ENCODE measurements around the gene POLRMT. TPM values are rescaled to one million over a fixed set of nuclear protein-coding genes. Genes with fewer than 3 reads are reported as not detected.

The POLRMT gene
- total and polyA plus RNA-seq, 9 donors = 13.5 to 52.3 (median 40.6) TPM

- Histone ChIP-seq H3K36me3 (no peaks in the 10 kb centered on the region), H3K9me3 (no peaks in the 10 kb centered on the region), H3K4me1 (ENCODE audit: insufficient read depth) (no peaks in the 10 kb centered on the region), H3K27me3 (no peaks in the 10 kb centered on the region), H3K27ac (no peak overlapping the region), H3K4me3 (no peak overlapping the region)
- intact Hi-C loops (cut with DNase I) = loop anchor here in 1 of 4 donors (10.0 kb wide), 1 partner anchor 90 kb away; the partner anchor contains the start of gene CDC34
- no peak for TF ChIP-seq CTCF (IDR thresholded peaks at IDR 0.05)
- no peak for TF ChIP-seq POLR2A (IDR thresholded peaks at IDR 0.05)
- TF ChIP-seq EP300 (IDR thresholded peaks at IDR 0.05) = no peak
- DNase-seq = no peak
- 80 to 87% (median 85%) methylated on average over 5 of the region's 5 CpGs for WGBS, 3 donors
These were observed 8.1 kb downstream of the POLRMT start for GRCh38 chr19:625257-625656.

- no peaks in the 10 kb centered on the region for H3K36me3 ChIP-seq
- H3K27me3 ChIP-seq = no peaks in the 10 kb centered on the region
- no peaks in the 10 kb centered on the region for H3K9me3 ChIP-seq
- WGBS, 3 donors = 85 to 89% (median 87%) methylated on average over 24 of the region's 24 CpGs
- no peak for DNase-seq
- H3K27ac ChIP-seq = no peak overlapping the region
- intact Hi-C loops (cut with DNase I) = loop anchor here in 1 of 4 donors (10.0 kb wide), 1 partner anchor 90 kb away; the partner anchor contains the start of gene CDC34
- TF ChIP-seq CTCF (IDR thresholded peaks at IDR 0.05) (no peak), POLR2A (IDR thresholded peaks at IDR 0.05) (no peak), EP300 (IDR thresholded peaks at IDR 0.05) (no peak)
- no peak overlapping the region for H3K4me3 ChIP-seq
- H3K4me1 ChIP-seq (ENCODE audit: insufficient read depth) = no peaks in the 10 kb centered on the region
These were observed 8.8 kb downstream of the POLRMT start for GRCh38 chr19:624433-625109.

- H3K27ac ChIP-seq = no peak overlapping the region
- no peaks in the 10 kb centered on the region for H3K36me3 ChIP-seq
- no peaks in the 10 kb centered on the region for H3K4me1 ChIP-seq (ENCODE audit: insufficient read depth)
- TF ChIP-seq CTCF (IDR thresholded peaks at IDR 0.05) = no peak
- no peak for TF ChIP-seq EP300 (IDR thresholded peaks at IDR 0.05)
- no peak for TF ChIP-seq POLR2A (IDR thresholded peaks at IDR 0.05)
- no peaks in the 10 kb centered on the region for H3K9me3 ChIP-seq
- WGBS, 3 donors = 62 to 69% (median 66%) methylated on average over 24 of the region's 24 CpGs
- H3K27me3 ChIP-seq = no peaks in the 10 kb centered on the region
- intact Hi-C loops (cut with DNase I) = loop anchor here in 1 of 4 donors (10.0 kb wide), 1 partner anchor 89 kb away; the partner anchor contains the start of gene CDC34
- H3K4me3 ChIP-seq = no peak overlapping the region
- no peak for DNase-seq
These were observed 9.4 kb downstream of the POLRMT start for GRCh38 chr19:623974-624373.

- Histone ChIP-seq H3K9me3 (no peaks in the 10 kb centered on the region), H3K36me3 (no peaks in the 10 kb centered on the region), H3K27me3 (no peaks in the 10 kb centered on the region), H3K4me3 (no peak overlapping the region), H3K4me1 (ENCODE audit: insufficient read depth) (no peaks in the 10 kb centered on the region), H3K27ac (no peak overlapping the region)
- TF ChIP-seq EP300 (IDR thresholded peaks at IDR 0.05) (no peak), CTCF (IDR thresholded peaks at IDR 0.05) (no peak), POLR2A (IDR thresholded peaks at IDR 0.05) (no peak)
- DNase-seq = no peak
- intact Hi-C loops (cut with DNase I) = loop anchor here in 1 of 4 donors (10.0 kb wide), 1 partner anchor 89 kb away; the partner anchor contains the start of gene CDC34
- 89 to 90% (median 90%) methylated on average over 44 of the region's 44 CpGs for whole genome bisulfite sequencing, 3 donors
These were observed 10.0 kb downstream of the POLRMT start for GRCh38 chr19:623175-623916.
